Thoracic aorta (tissue), 2 donors: Measurements from ENCODE around the gene ADAM10. TPM values are rescaled to one million over a fixed set of nuclear protein-coding genes. Genes with fewer than 3 reads are reported as not detected.
"Not testable (repeated sequence)": the region's sequence is repeated elsewhere in the genome, so short reads cannot be mapped to it uniquely, and the experiment has no call there.

Experiments
- ATAC-seq: fragments of 150-250 bp; one replicate; pipeline ENCODE4 v1.8.0; 2017; ENCODE audit warnings: low read depth; ENCODE audit not compliant: insufficient number of reproducible peaks, low FRiP score
- DNase-seq: peaks from one replicate; pipeline ENCODE4 v3.0.0-alpha.2; 2020; ENCODE audit warnings: low spot score
- H3K27ac ChIP-seq, 2 donors: fragments of 200-600 bp; sonication (generic); 1 replicate in 1 of 2; 2 replicates in 1 of 2; pipeline ENCODE4 v1.5.1; 2016; ENCODE audit warnings: mild to moderate bottlenecking in 2 of 2, moderate library complexity in 2 of 2
- H3K27me3 ChIP-seq: fragments of 200-600 bp; sonication (generic); replicated peaks from 2 replicates; pipeline ENCODE4 v1.6.0; 2016; ENCODE audit warnings: mild to moderate bottlenecking; ENCODE audit not compliant: insufficient read depth
- H3K36me3 ChIP-seq: fragments of 200-600 bp; sonication (generic); one replicate; pipeline ENCODE4 v1.5.1; 2016
- H3K4me1 ChIP-seq, 2 donors: fragments of 200-600 bp; sonication (generic); 1 replicate in 1 of 2; 2 replicates in 1 of 2; pipeline versions ENCODE4 v1.5.1 to v1.6.0; 2016; ENCODE audit warnings: low read depth in 2 of 2, mild to moderate bottlenecking in 1 of 2; ENCODE audit not compliant: control insufficient read depth in 1 of 2
- H3K4me3 ChIP-seq: fragments of 200-600 bp; sonication (generic); 2 replicates; pipeline ENCODE4 v1.5.1; 2016; ENCODE audit warnings: mild to moderate bottlenecking
- H3K9me3 ChIP-seq: fragments of 200-600 bp; sonication (generic); 2 replicates; pipeline ENCODE4 v1.5.1; 2016
- total RNA-seq, 2 donors: library from RNA; depleted of rRNA; stranded (reverse); fragments of >200 nt; gene quantifications; one replicate each; pipeline versions ENCODE4 v1.1.0 to v1.2.3, GENCODE V29; 2016
- TF ChIP-seq, protein P1 (sequence below): fragments of 200-600 bp; sonication (generic); IDR thresholded peaks from one replicate; pipeline ENCODE4 v1.5.1; 2019; ENCODE audit warnings: antibody characterized with exemption

The ADAM10 gene
- total RNA-seq, 2 donors from 2014 or later: 41.2 to 63.1 TPM

DNA sequence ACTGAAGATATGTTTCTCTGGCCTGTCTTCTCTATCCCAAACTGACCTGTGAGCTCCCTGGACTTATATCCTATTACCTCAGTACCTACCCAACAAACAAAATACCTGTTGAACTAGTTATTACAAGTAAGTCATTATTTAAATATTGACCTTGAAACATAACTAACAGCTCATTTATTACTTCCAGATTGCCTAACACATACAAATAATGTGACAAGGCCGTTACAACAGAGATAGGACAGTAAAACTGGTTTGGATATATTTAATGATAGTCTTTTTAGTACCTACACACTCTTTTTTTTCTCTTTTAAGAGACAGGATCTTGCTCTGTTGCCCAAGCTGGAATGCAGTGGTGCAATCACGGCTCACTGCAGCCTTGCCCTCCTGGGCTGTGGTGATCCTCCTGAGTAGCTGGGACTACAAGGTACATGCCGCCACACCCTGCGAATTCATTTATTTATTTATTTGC is 145.0 kb downstream of the ADAM10 start:
- Histone ChIP-seq H3K4me3 (no peak overlapping the region), H3K9me3 (no peaks in the 10 kb centered on the region), H3K4me1 (no peaks in the 10 kb centered on the region), H3K27me3 (no peaks in the 10 kb centered on the region), H3K36me3 (peaks cover 7% of the 10 kb centered on the region), H3K27ac (no peak overlapping the region)
- TF ChIP-seq, protein P1, sequence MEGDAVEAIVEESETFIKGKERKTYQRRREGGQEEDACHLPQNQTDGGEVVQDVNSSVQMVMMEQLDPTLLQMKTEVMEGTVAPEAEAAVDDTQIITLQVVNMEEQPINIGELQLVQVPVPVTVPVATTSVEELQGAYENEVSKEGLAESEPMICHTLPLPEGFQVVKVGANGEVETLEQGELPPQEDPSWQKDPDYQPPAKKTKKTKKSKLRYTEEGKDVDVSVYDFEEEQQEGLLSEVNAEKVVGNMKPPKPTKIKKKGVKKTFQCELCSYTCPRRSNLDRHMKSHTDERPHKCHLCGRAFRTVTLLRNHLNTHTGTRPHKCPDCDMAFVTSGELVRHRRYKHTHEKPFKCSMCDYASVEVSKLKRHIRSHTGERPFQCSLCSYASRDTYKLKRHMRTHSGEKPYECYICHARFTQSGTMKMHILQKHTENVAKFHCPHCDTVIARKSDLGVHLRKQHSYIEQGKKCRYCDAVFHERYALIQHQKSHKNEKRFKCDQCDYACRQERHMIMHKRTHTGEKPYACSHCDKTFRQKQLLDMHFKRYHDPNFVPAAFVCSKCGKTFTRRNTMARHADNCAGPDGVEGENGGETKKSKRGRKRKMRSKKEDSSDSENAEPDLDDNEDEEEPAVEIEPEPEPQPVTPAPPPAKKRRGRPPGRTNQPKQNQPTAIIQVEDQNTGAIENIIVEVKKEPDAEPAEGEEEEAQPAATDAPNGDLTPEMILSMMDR: no peak
- ATAC-seq (no peak), DNase-seq (no peak)

DNA sequence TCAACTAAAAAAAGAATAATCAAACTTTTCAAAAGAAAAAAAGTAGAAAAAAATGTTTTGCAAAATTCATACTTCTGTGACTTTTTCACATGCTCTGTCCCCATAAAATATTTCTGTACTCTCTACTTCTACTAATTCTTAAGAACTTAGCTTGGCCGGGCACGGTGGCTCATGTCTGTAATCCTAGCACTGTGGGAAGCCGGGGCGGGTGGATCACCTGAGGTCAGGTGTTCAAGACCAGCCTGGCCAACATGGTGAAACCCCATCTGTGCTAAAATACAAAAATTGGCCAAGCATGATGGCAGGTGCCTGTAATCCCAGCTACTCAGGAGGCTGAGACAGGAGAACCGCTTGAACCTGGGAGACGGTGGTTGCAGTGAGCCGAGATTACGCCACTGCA is 145.6 kb downstream of the ADAM10 start:
- H3K4me3 ChIP-seq, H3K9me3 ChIP-seq, ATAC-seq, H3K4me1 ChIP-seq, H3K27ac ChIP-seq, H3K36me3 ChIP-seq, H3K27me3 ChIP-seq, DNase-seq: not testable (repeated sequence)

DNA sequence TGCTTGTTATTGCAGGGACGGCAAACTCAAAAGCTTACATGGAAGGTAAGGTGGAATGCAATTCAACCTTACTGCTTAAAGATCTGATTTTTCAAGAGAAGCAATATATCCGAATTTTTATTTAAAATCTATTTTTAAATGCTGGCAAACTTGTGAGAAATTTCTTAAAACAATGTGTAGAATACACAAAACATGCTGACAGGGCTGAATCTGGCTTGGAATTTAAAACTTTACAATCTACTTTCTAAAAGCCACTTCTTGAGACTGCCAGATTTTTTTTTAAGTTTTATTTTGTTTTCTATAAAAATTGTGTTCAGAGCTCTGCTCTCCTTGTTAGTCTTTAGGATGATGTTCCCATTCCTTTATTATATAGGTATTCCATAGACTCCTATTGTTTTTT is 146.7 kb downstream of the ADAM10 start:
- no peaks in the 10 kb centered on the region for H3K27me3 ChIP-seq
- H3K27ac ChIP-seq: no peak overlapping the region
- TF ChIP-seq, protein P1: no peak
- no peak overlapping the region for H3K4me3 ChIP-seq
- H3K36me3 ChIP-seq: peaks cover 7% of the 10 kb centered on the region
- H3K4me1 ChIP-seq: no peaks in the 10 kb centered on the region
- no peaks in the 10 kb centered on the region for H3K9me3 ChIP-seq
- ATAC-seq (no peak), DNase-seq (no peak)

DNA sequence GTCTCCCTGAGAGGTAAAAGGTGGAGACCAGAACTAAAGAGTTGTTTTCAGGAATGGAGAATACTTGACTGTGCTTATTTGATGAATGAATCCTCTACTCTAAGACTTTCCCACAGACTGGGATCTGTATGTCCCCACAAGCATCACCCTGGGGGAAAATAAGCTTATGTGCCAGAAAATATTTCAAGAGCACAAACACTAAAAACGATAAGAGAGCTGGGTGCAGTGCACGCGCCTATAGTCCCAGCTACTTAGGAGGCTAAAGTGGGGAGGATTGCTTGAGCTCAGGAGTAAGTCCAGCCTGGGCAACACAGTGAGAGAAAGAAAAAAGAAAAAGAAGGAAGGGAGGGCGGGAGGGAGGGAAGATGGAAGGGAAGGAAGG is 150.7 kb downstream of the ADAM10 start:
- TF ChIP-seq, protein P1: no peak
- H3K4me3 ChIP-seq: no peak overlapping the region
- no peaks in the 10 kb centered on the region for H3K4me1 ChIP-seq
- H3K36me3 ChIP-seq: peaks cover 7% of the 10 kb centered on the region
- H3K9me3 ChIP-seq: no peaks in the 10 kb centered on the region
- no peak for ATAC-seq
- no peaks in the 10 kb centered on the region for H3K27me3 ChIP-seq
- no peak overlapping the region for H3K27ac ChIP-seq
- no peak for DNase-seq

DNA sequence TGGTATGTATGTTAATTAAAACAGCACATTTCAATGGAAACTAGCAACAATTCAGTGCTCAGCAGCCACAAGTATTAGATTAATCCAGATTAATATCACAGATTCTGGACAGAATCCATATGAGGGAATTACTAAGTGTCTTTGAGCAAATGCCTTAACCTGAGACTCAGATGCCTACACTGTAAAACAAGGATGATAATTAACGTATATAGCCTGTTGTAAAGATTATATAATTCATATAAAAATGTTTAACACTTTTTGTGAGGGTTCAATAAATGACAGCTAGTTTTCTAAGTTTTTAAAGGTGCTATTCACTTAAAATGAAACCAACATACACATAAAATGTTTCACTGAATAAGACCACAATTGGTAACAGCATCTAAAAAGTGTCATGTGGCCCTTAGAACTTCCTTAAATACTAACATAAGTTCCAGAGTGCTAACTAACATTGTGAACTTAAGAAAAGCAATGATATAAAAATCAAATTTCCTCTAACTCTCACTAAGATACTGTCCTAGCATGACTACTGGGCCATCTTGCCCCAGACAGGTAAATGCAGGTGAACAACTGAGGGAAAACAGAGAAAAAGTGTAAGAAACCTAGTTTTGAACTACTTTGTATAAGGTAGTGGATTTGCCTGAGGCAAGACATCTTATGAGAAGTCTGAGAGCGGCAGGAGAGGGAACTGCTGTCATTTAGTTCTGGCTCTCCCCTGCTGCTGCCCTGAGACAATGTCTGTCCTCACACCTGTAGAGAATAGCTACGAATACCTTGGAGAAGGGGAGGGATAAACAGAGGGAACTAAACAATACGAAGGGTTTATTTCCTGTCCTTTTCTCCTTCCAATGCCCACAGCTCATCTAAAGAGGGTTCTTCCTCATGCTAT is 151.3 kb downstream of the ADAM10 start:
- ATAC-seq (no peak), DNase-seq (no peak)
- Histone ChIP-seq H3K4me3 (no peak overlapping the region), H3K4me1 (no peaks in the 10 kb centered on the region), H3K27ac (no peak overlapping the region), H3K9me3 (no peaks in the 10 kb centered on the region), H3K27me3 (no peaks in the 10 kb centered on the region), H3K36me3 (peaks cover 4% of the 10 kb centered on the region)
- TF ChIP-seq, protein P1: no peak
